ENCODE data around the gene TSHZ2. TPM values are rescaled to one million over a fixed set of nuclear protein-coding genes. Genes with fewer than 3 reads are reported as not detected.

TSHZ2 gene
- total RNA-seq, 1 experiment from 2014 or later: 0.07 TPM

DNA sequence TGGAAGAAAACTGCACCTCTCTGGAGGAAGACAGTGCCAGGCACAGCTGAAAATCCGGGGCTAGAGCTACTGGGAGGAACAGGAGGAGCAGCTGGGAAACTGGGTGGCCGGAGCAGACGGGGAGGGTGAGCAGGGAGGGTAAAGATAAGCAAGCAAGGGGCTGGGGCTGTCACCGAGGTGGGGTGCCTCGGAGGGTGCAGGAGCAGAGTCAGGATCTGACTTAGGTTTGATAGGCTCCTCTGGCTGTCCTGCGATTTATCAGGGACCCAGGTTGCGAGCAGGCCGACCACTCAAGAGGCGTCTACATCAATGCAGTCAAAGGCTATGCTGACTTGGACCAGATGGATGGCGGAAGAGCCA lies 12.3 kb downstream of the TSHZ2 start:
- H4K91ac ChIP-seq (ENCODE audit: insufficient read length, low read depth, low read length): no peak overlapping the region
- no peak for DNase-seq
- H3K27ac Mint-ChIP-seq: no peak overlapping the region
- H3K4me2 ChIP-seq (ENCODE audit: insufficient read depth, insufficient read length, low read length): no peak overlapping the region
- H3K4ac ChIP-seq (ENCODE audit: low read depth, low read length): no peak overlapping the region
- H3K56ac ChIP-seq (ENCODE audit: insufficient read length, low read depth, low read length): no peak overlapping the region
- H3T11ph ChIP-seq (ENCODE audit: low read length): no peak overlapping the region
- H3K18ac ChIP-seq (ENCODE audit: insufficient read length, low read depth, low read length): no peak overlapping the region
- no peak overlapping the region for H3K14ac ChIP-seq (ENCODE audit: insufficient read depth, low read length)
- no peak overlapping the region for H2BK120ac ChIP-seq (ENCODE audit: low read depth, low read length, poor library complexity, severe bottlenecking)
- H2AK5ac ChIP-seq (ENCODE audit: insufficient read length, low read length): no peak overlapping the region
- H4K5ac ChIP-seq (ENCODE audit: insufficient read length, low read depth, low read length): no peak overlapping the region
- TF ChIP-seq, protein P1, sequence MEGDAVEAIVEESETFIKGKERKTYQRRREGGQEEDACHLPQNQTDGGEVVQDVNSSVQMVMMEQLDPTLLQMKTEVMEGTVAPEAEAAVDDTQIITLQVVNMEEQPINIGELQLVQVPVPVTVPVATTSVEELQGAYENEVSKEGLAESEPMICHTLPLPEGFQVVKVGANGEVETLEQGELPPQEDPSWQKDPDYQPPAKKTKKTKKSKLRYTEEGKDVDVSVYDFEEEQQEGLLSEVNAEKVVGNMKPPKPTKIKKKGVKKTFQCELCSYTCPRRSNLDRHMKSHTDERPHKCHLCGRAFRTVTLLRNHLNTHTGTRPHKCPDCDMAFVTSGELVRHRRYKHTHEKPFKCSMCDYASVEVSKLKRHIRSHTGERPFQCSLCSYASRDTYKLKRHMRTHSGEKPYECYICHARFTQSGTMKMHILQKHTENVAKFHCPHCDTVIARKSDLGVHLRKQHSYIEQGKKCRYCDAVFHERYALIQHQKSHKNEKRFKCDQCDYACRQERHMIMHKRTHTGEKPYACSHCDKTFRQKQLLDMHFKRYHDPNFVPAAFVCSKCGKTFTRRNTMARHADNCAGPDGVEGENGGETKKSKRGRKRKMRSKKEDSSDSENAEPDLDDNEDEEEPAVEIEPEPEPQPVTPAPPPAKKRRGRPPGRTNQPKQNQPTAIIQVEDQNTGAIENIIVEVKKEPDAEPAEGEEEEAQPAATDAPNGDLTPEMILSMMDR (conservative IDR thresholded peaks at IDR 0.05): no peak
- H3K4me1 Mint-ChIP-seq: peaks cover 7 to 9% of the 10 kb centered on the region in 2 experiments
- WGBS (ENCODE audit: extremely low coverage, insufficient read length, low lambda C conversion rate): no CpG with 5 or more reads among the region's 10 CpGs
- H2AFZ ChIP-seq (ENCODE audit: low read length): no peak overlapping the region
- H2BK20ac ChIP-seq (ENCODE audit: low read depth, low read length, poor library complexity, severe bottlenecking): no peak overlapping the region
- H3K27ac ChIP-seq (ENCODE audit: insufficient read length, low read depth, low read length): no peak overlapping the region
- no peaks in the 10 kb centered on the region for H3K9me3 Mint-ChIP-seq
- no peak overlapping the region for H3K4me3 Mint-ChIP-seq
- H3K23ac ChIP-seq (ENCODE audit: insufficient read length, low read depth, low read length): no peak overlapping the region
- no peaks in the 10 kb centered on the region for H3K23me2 ChIP-seq (ENCODE audit: insufficient read length, low read depth, low read length, poor library complexity, severe bottlenecking)
- H3K36me3 Mint-ChIP-seq (ENCODE audit: insufficient read depth in 1 of 3, low read depth in 3 of 3): no peaks in the 10 kb centered on the region
- no peaks in the 10 kb centered on the region for H3K27me3 ChIP-seq (ENCODE audit: insufficient read depth, low read length)
- H2BK12ac ChIP-seq (ENCODE audit: insufficient read length, low read depth, low read length): no peak overlapping the region
- no peak overlapping the region for H3K9ac ChIP-seq (ENCODE audit: extremely low read depth, insufficient read length, low read length)
- H3K4me1 ChIP-seq (ENCODE audit: insufficient read depth, low read length): no peaks in the 10 kb centered on the region
- H3K9me3 ChIP-seq (ENCODE audit: control insufficient read depth, low read depth, low read length): no peaks in the 10 kb centered on the region
- H4K20me1 ChIP-seq (ENCODE audit: control insufficient read depth, insufficient read depth, insufficient read length): no peaks in the 10 kb centered on the region
- H3K79me1 ChIP-seq (ENCODE audit: insufficient read depth, low read depth, low read length, poor library complexity, severe bottlenecking): no peaks in the 10 kb centered on the region
- H2BK15ac ChIP-seq (ENCODE audit: low read depth, low read length): no peak overlapping the region
- H2BK5ac ChIP-seq (ENCODE audit: insufficient read length, low read length): no peak overlapping the region
- H3K27me3 Mint-ChIP-seq (ENCODE audit: low read depth): peaks cover 16% of the 10 kb centered on the region
- H3K79me2 ChIP-seq (ENCODE audit: insufficient read depth, low read length): no peaks in the 10 kb centered on the region
- no peak overlapping the region for H4K8ac ChIP-seq (replicated peaks; ENCODE audit: insufficient read length, low read depth, low read length)

Data from H9 (cell line).